Measurements from ENCODE around the gene GDPD4. TPM values are rescaled to one million over a fixed set of nuclear protein-coding genes. Genes with fewer than 3 reads are reported as not detected.

The GDPD4 gene
- total RNA-seq, 1 experiment from 2014 or later = not detected

DNA sequence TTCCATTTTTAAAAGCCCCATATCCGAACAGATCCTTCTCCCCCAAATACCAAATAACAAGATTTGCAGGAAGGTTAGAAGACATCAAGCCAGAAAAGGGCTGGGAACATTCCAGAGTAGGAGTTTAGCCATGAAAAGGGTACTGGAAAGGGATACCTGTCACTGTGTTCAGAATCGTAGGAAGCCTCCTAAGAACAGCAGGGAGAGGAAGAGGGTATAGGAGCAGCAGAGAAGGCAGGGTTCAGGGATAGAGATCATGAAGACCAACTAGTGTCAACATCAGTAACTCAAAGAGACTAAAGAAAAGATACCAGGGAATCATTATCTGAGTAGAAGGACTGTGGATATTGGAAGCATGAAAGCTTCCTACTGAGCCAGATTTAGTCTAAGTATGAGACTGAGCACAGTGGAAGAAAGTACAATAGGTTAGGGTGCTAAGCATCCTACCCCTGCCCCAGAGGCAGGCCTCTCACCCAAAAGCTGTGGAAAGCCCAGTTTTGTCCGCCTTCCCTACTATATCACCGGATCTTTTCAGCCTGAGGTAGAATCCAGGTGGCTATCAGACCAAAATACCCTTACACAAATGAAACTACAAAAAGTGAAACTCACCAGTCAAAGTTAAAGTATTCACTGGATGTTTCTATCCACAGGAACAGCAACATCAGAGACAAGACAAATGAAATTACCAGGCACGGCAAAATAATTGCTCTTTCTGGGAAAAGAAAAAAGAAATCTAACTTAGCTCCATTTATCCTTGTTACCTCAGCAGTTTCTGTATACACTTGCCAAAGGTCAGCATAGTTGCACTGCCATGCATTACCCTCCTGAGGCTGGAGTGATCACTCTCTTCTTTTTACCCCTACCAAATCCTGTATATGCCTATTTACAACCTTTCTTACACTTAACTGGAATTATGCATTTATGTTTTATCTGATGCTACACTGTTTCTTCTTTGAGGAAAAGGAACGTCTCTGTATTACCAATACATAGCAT, 16.7 kb downstream of the GDPD4 start:
- Histone ChIP-seq H3K4me1 (ENCODE audit: insufficient read depth, low read length) (peaks cover 17% of the 10 kb centered on the region), H3K9ac (ENCODE audit: low read length) (no peak overlapping the region), H4K20me1 (ENCODE audit: low read length) (no peaks in the 10 kb centered on the region), H3K27me3 (ENCODE audit: low read length) (no peaks in the 10 kb centered on the region), H3K79me2 (ENCODE audit: low read length) (no peaks in the 10 kb centered on the region), H3K4me3 (ENCODE audit: low read length) (no peak overlapping the region), H3K36me3 (ENCODE audit: low read depth, low read length) (no peaks in the 10 kb centered on the region), H3K9me2 (replicated peaks; ENCODE audit: low read length) (no peaks in the 10 kb centered on the region), H3K9me3 (ENCODE audit: low read length) (no peaks in the 10 kb centered on the region), H3K27ac (ENCODE audit: low read length) (no peak overlapping the region), H3K4me2 (ENCODE audit: low read length) (no peak overlapping the region), H2AFZ (ENCODE audit: low read length) (no peak overlapping the region), H3F3A (ENCODE audit: low read length, unreplicated experiment) (no peaks in the 10 kb centered on the region)
- BruUV-seq (replicated peaks) = no TSS peak
- POLR2A ChIA-PET (ENCODE audit: unreplicated experiment) = no interaction called here
- CTCF ChIA-PET = no interaction called here
- DNase-seq (no peak), ATAC-seq (no peak)
- intact Hi-C loops (cut with micrococcal nuclease) = no loop called here
- TF ChIP-seq, protein P1, sequence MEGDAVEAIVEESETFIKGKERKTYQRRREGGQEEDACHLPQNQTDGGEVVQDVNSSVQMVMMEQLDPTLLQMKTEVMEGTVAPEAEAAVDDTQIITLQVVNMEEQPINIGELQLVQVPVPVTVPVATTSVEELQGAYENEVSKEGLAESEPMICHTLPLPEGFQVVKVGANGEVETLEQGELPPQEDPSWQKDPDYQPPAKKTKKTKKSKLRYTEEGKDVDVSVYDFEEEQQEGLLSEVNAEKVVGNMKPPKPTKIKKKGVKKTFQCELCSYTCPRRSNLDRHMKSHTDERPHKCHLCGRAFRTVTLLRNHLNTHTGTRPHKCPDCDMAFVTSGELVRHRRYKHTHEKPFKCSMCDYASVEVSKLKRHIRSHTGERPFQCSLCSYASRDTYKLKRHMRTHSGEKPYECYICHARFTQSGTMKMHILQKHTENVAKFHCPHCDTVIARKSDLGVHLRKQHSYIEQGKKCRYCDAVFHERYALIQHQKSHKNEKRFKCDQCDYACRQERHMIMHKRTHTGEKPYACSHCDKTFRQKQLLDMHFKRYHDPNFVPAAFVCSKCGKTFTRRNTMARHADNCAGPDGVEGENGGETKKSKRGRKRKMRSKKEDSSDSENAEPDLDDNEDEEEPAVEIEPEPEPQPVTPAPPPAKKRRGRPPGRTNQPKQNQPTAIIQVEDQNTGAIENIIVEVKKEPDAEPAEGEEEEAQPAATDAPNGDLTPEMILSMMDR (conservative IDR thresholded peaks at IDR 0.05; ENCODE audit: low read depth, low read length) = no peak
- TF ChIP-seq EZH2phosphoT487 (IDR thresholded peaks at IDR 0.05; ENCODE audit: borderline replicate concordance, low read length) = no peak
- TF ChIP-seq EZH2 (IDR thresholded peaks at IDR 0.05; ENCODE audit: low read length, unreplicated experiment) = no peak

DNA sequence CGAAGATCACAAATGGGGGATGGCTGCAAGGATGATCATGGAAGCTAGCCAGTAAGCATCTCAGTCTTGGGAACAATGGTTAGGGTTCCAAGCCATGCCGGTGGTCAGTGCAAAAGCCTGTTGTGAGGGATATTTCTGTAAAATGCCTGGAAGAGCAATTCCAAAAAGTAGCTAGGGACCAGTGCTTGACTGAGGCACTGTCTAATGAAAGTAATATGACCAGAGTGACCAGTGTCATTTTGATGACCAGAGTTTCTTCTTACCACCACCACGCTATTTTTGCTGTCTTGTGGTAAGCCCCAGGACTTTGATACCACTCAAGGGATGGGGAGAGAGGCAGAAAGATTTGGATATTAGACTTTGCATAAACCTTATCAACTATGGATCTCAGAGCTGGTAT, 18.4 kb downstream of the GDPD4 start:
- H3K9ac ChIP-seq (ENCODE audit: low read length) = no peak overlapping the region
- POLR2A ChIA-PET (ENCODE audit: unreplicated experiment) = interaction anchor here (0.6 kb wide), 2 partner anchors 90 to 422 kb away, joined by 3 to 4 read pairs; no protein-coding TSS in a partner anchor
- no peak overlapping the region for H2AFZ ChIP-seq (ENCODE audit: low read length)
- no peak for DNase-seq
- CTCF ChIA-PET = no interaction called here
- TF ChIP-seq EZH2phosphoT487 (IDR thresholded peaks at IDR 0.05; ENCODE audit: borderline replicate concordance, low read length) = no peak
- peaks cover 28% of the 10 kb centered on the region for H3K4me1 ChIP-seq (ENCODE audit: insufficient read depth, low read length)
- no peaks in the 10 kb centered on the region for H3K36me3 ChIP-seq (ENCODE audit: low read depth, low read length)
- H3K9me3 ChIP-seq (ENCODE audit: low read length) = no peaks in the 10 kb centered on the region
- BruUV-seq (replicated peaks) = no TSS peak
- intact Hi-C loops (cut with micrococcal nuclease) = no loop called here
- no peaks in the 10 kb centered on the region for H3K79me2 ChIP-seq (ENCODE audit: low read length)
- no peak overlapping the region for H3K4me3 ChIP-seq (ENCODE audit: low read length)
- no peaks in the 10 kb centered on the region for H3K9me2 ChIP-seq (replicated peaks; ENCODE audit: low read length)
- ATAC-seq = no peak
- H3K4me2 ChIP-seq (ENCODE audit: low read length) = no peak overlapping the region
- H3K27me3 ChIP-seq (ENCODE audit: low read length) = no peaks in the 10 kb centered on the region
- no peaks in the 10 kb centered on the region for H3F3A ChIP-seq (ENCODE audit: low read length, unreplicated experiment)
- no peak overlapping the region for H3K27ac ChIP-seq (ENCODE audit: low read length)
- H4K20me1 ChIP-seq (ENCODE audit: low read length) = no peaks in the 10 kb centered on the region

DNA sequence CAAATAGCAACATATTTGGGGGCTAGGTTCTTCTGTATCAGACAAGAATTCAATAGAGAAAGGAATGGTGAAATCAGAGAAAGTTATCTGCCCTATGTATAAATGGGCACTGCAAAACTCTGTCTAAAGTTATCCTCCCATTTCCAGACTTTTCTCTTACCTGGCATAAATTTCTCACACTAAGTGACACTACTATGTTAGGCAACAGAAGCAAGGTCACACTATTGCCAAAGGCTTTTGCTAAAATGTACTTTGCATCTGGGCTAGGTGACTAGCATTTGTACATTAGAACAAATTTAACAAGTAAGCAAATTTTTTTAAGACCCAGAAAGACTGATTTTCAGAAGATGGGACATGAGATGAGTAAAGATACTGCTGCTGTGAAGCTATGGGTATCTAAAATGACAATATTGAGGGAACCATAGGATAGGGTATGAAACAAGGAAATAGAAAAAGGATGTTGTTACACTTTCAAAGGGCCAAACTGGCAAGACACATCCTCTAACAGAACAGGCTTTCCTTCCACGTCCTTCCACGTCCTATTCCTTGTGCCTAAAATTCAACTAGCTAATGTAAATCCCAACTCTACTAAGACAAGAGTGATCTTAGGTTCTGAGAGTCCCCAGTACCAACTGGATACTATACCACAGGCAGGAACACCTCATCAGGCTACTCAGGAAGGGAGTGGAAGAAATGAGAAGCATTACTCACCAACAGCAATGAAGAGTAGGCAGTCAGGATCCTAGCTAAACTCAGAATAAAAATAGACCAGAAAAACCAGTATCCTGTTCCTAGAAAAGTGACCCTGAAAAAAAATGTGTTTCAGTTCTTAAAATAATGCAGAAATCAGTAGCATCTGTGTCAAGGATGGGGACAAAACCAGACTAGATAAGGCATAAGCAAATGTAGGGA, 22.6 kb downstream of the GDPD4 start:
- Histone ChIP-seq H3K9me3 (ENCODE audit: low read length) (no peaks in the 10 kb centered on the region), H4K20me1 (ENCODE audit: low read length) (no peaks in the 10 kb centered on the region), H2AFZ (ENCODE audit: low read length) (no peak overlapping the region), H3F3A (ENCODE audit: low read length, unreplicated experiment) (no peaks in the 10 kb centered on the region), H3K4me2 (ENCODE audit: low read length) (peak overlapping the region; percentile 47), H3K27me3 (ENCODE audit: low read length) (no peaks in the 10 kb centered on the region), H3K79me2 (ENCODE audit: low read length) (no peaks in the 10 kb centered on the region), H3K9me2 (replicated peaks; ENCODE audit: low read length) (no peaks in the 10 kb centered on the region), H3K36me3 (ENCODE audit: low read depth, low read length) (no peaks in the 10 kb centered on the region), H3K9ac (ENCODE audit: low read length) (no peak overlapping the region), H3K4me3 (ENCODE audit: low read length) (no peak overlapping the region), H3K27ac (ENCODE audit: low read length) (peak overlapping the region; percentile 5; the same call in 1 of the 2 replicates), H3K4me1 (ENCODE audit: insufficient read depth, low read length) (peaks cover 12% of the 10 kb centered on the region)
- no TSS peak for BruUV-seq (replicated peaks)
- POLR2A ChIA-PET (ENCODE audit: unreplicated experiment) = no interaction called here
- peak; percentile 98 for ATAC-seq
- TF ChIP-seq EZH2phosphoT487 (IDR thresholded peaks at IDR 0.05; ENCODE audit: borderline replicate concordance, low read length) (no peak), EZH2 (IDR thresholded peaks at IDR 0.05; ENCODE audit: low read length, unreplicated experiment) (no peak)
- TF ChIP-seq, protein P1 (conservative IDR thresholded peaks at IDR 0.05; ENCODE audit: low read depth, low read length) = no peak
- intact Hi-C loops (cut with micrococcal nuclease) = no loop called here
- CTCF ChIA-PET = interaction anchor here (0.5 kb wide), 1 partner anchor 269 kb away, joined by 3 read pairs; no protein-coding TSS in a partner anchor
- DNase-seq = peak; percentile 80

Data from PC-3 (cell line).